IMR-90 (cell line): ENCODE results near the gene TSHB. TPM values are rescaled to one million over a fixed set of nuclear protein-coding genes. Genes with fewer than 3 reads are reported as not detected.

Source experiments
- ATAC-seq: fragments of 200-7000 bp; cut with Tn5 transposase; 2 replicates; pipeline ENCODE4 v1.9.1; 2020; ENCODE audit warnings: low read depth, mild to moderate bottlenecking, moderate library complexity
- BruUV-seq: library from RNA; stranded (reverse); fragments of 400-500 nt; replicated peaks from 2 replicates; lab custom pipeline; 2021; lab: Mats Ljungman, UMichigan
- CTCF ChIA-PET: fragments of 300-600 bp; formaldehyde crosslinking; extraction: SDS; loops from one replicate; lab custom pipeline; 2021; ENCODE audit warnings: antibody characterized with exemption; lab: Yijun Ruan, JAX
- POLR2A ChIA-PET: fragments of 300-600 bp; sonication (Branson Sonifier 250); formaldehyde crosslinking; loops from one replicate; lab custom pipeline; 2022; ENCODE audit warnings: antibody characterized with exemption; ENCODE audit not compliant: unreplicated experiment; lab: Charles Lee
- DNase-seq: peaks from one replicate; pipeline ENCODE4 v3.0.0; 2013
- H2AFZ ChIP-seq: replicated peaks from 2 replicates; pipeline ENCODE3; 2013; ENCODE audit warnings: low read length, mild to moderate bottlenecking; ENCODE audit not compliant: poor library complexity
- H2AK5ac ChIP-seq: 2 replicates; pipeline ENCODE4 v1.6.1; 2013; ENCODE audit warnings: low read depth, low read length, inconsistent platforms
- H2AK9ac ChIP-seq: replicated peaks from 2 replicates; pipeline ENCODE3; 2013; ENCODE audit warnings: mild to moderate bottlenecking, low read depth, low read length, moderate library complexity; ENCODE audit not compliant: poor library complexity
- H2BK120ac ChIP-seq: 2 replicates; pipeline ENCODE4 v1.6.1; 2013; ENCODE audit warnings: low read depth, low read length, inconsistent platforms
- H2BK15ac ChIP-seq: 3 replicates; pipeline ENCODE4 v1.6.1; 2013; ENCODE audit warnings: low read depth, low read length, inconsistent platforms
- H2BK20ac ChIP-seq: 2 replicates; pipeline ENCODE4 v1.6.1; 2013; ENCODE audit warnings: low read depth, mild to moderate bottlenecking, inconsistent platforms, low read length, moderate library complexity
- H2BK5ac ChIP-seq: 2 replicates; pipeline ENCODE4 v1.6.1; 2013; ENCODE audit warnings: mild to moderate bottlenecking, low read depth, low read length, inconsistent platforms; ENCODE audit not compliant: poor library complexity, severe bottlenecking
- H3K14ac ChIP-seq: replicated peaks from 2 replicates; pipeline ENCODE4 v1.6.1; 2013; ENCODE audit warnings: low read depth, low read length, inconsistent platforms
- H3K18ac ChIP-seq: 2 replicates; pipeline ENCODE4 v1.6.1; 2013; ENCODE audit warnings: low read depth, low read length, control low read depth
- H3K23ac ChIP-seq: 2 replicates; pipeline ENCODE4 v1.6.1; 2013; ENCODE audit warnings: low read depth, low read length, inconsistent platforms
- H3K27ac ChIP-seq: 2 replicates; pipeline ENCODE4 v1.5.1; 2013; ENCODE audit warnings: mild to moderate bottlenecking, control low read depth, low read length; ENCODE audit not compliant: insufficient read depth
- H3K27me3 ChIP-seq: 2 replicates; pipeline ENCODE4 v1.6.1; 2013; ENCODE audit warnings: low read length; ENCODE audit not compliant: control insufficient read depth, insufficient read depth
- H3K36me3 ChIP-seq: 2 replicates; pipeline ENCODE4 v1.6.1; 2013; ENCODE audit warnings: low read length, mixed read lengths; ENCODE audit not compliant: control insufficient read depth, insufficient read depth
- H3K4ac ChIP-seq: 2 replicates; pipeline ENCODE4 v1.6.1; 2013; ENCODE audit warnings: low read depth, low read length, inconsistent platforms
- H3K4me1 ChIP-seq: 2 replicates; pipeline ENCODE4 v1.6.1; 2013; ENCODE audit warnings: low read length, mixed read lengths; ENCODE audit not compliant: control insufficient read depth, insufficient read depth
- H3K4me2 ChIP-seq: 2 replicates; pipeline ENCODE4 v1.6.1; 2013; ENCODE audit warnings: low read depth, mild to moderate bottlenecking, control low read depth, low read length, moderate library complexity
- H3K4me3 ChIP-seq: 2 replicates; pipeline ENCODE4 v1.5.1; 2013; ENCODE audit warnings: low read depth, mild to moderate bottlenecking, control low read depth, low read length, moderate library complexity; ENCODE audit not compliant: insufficient read depth
- H3K56ac ChIP-seq: 2 replicates; pipeline ENCODE4 v1.6.1; 2013; ENCODE audit warnings: low read length, inconsistent platforms; ENCODE audit not compliant: insufficient read depth; ENCODE audit errors: extremely low read depth
- H3K79me1 ChIP-seq, 2 experiments: 2 replicates each; pipeline ENCODE4 v1.6.1; 2013; ENCODE audit warnings: low read length in 2 of 2, inconsistent platforms in 1 of 2, low read depth in 1 of 2
- H3K9ac ChIP-seq: 2 replicates; pipeline ENCODE4 v1.6.1; 2013; ENCODE audit warnings: low read depth, low read length, control low read depth
- H3K9me1 ChIP-seq: 2 replicates; pipeline ENCODE4 v1.6.1; 2013; ENCODE audit warnings: low read length, inconsistent platforms; ENCODE audit not compliant: insufficient read depth
- H3K9me3 ChIP-seq: 2 replicates; pipeline ENCODE4 v1.6.1; 2013; ENCODE audit warnings: low read length; ENCODE audit not compliant: control insufficient read depth, insufficient read depth
- H4K20me1 ChIP-seq: 2 replicates; pipeline ENCODE4 v1.6.1; 2013; ENCODE audit warnings: low read length, inconsistent platforms; ENCODE audit not compliant: insufficient read depth
- H4K5ac ChIP-seq: 2 replicates; pipeline ENCODE4 v1.6.1; 2013; ENCODE audit warnings: mild to moderate bottlenecking, low read depth, low read length, control low read depth
- H4K8ac ChIP-seq, 2 experiments: 2 replicates each; pipeline ENCODE4 v1.6.1; 2013; ENCODE audit warnings: low read depth in 2 of 2, low read length in 2 of 2, control low read depth in 1 of 2, inconsistent platforms in 1 of 2
- H4K91ac ChIP-seq: 2 replicates; pipeline ENCODE4 v1.6.1; 2013; ENCODE audit warnings: low read depth, low read length, inconsistent platforms; ENCODE audit not compliant: insufficient read depth
- BHLHE40 ChIP-seq: fragments of 150-350 bp; IDR thresholded peaks from 2 replicates; pipeline ENCODE4 v1.6.1; 2016; ENCODE audit warnings: mild to moderate bottlenecking, low read depth, low read length
- CEBPB ChIP-seq: IDR thresholded peaks from 2 replicates; pipeline ENCODE4 v1.6.1; 2012; ENCODE audit warnings: low read depth, low read length, improper control_type of control experiment
- CHD1 ChIP-seq: IDR thresholded peaks from 2 replicates; pipeline ENCODE4 v1.6.1; 2012; ENCODE audit warnings: low read depth, low read length, improper control_type of control experiment
- FOS ChIP-seq: fragments of 150-350 bp; IDR thresholded peaks from 2 replicates; pipeline ENCODE4 v1.6.1; 2016; ENCODE audit warnings: low read depth, low read length
- MAFK ChIP-seq: IDR thresholded peaks from 2 replicates; pipeline ENCODE4 v1.6.1; 2012; ENCODE audit warnings: low read depth, low read length, improper control_type of control experiment
- MAZ ChIP-seq: IDR thresholded peaks from 2 replicates; pipeline ENCODE4 v1.6.1; 2012; ENCODE audit warnings: low read depth, mild to moderate bottlenecking, low read length, improper control_type of control experiment, moderate library complexity, borderline replicate concordance
- POLR2A ChIP-seq: IDR thresholded peaks from 2 replicates; pipeline ENCODE4 v1.6.1; 2012; ENCODE audit warnings: mild to moderate bottlenecking, low read depth, low read length
- RCOR1 ChIP-seq: IDR thresholded peaks from 2 replicates; pipeline ENCODE4 v1.6.1; 2012; ENCODE audit warnings: mild to moderate bottlenecking, low read length, improper control_type of control experiment; ENCODE audit not compliant: insufficient replicate concordance
- SMC3 ChIP-seq: fragments of 150-350 bp; IDR thresholded peaks from 2 replicates; pipeline ENCODE4 v1.6.1; 2016; ENCODE audit warnings: low read depth, mild to moderate bottlenecking, antibody characterized with exemption, low read length, moderate library complexity
- WGBS, 2 experiments: methylation state at CpG; one replicate each; pipeline versions ENCODE4 v1.1.5 to v1.1.7; 2013; ENCODE audit warnings: missing lambda C conversion rate in 2 of 2; ENCODE audit not compliant: insufficient read length in 1 of 2; ENCODE audit errors: extremely low coverage in 2 of 2; 5-methylcytosine and 5-hydroxymethylcytosine counted together
- dilution Hi-C: fragments of 300-500 bp; cut with HindIII; formaldehyde crosslinking; loops from one replicate; pipeline ENCODE4 v1.14.3; 2018; ENCODE audit warnings: low sequenced_read_pairs; ENCODE audit not compliant: unreplicated experiment
- in situ Hi-C: fragments of 300-500 bp; cut with MboI; formaldehyde crosslinking; loops from 3 replicates; pipeline ENCODE4 v1.14.3; 2019; ENCODE audit warnings: low sequenced_read_pairs, inconsistent platforms, mixed read lengths
- intact Hi-C: fragments of 100-400 bp; cut with micrococcal nuclease; formaldehyde crosslinking; loops from 2 replicates; pipeline ENCODE4 v1.10.0; 2022
- polyA plus RNA-seq, 3 experiments: library from polyadenylated mRNA; depleted of rRNA; stranded (reverse); fragments of >200 nt; gene quantifications; 2 replicates each; pipeline ENCODE4 v1.2.3, GENCODE V29; 2012; ENCODE audit warnings: low replicate concordance in 1 of 3
- total RNA-seq: library from RNA; depleted of rRNA; stranded (reverse); fragments of >200 nt; gene quantifications from 2 replicates; pipeline ENCODE4 v1.2.3, GENCODE V29; 2012
- TF ChIP-seq, protein P1 (sequence below): fragments of 150-350 bp; IDR thresholded peaks from 2 replicates; pipeline ENCODE4 v1.6.1; 2016; ENCODE audit warnings: low read depth, mild to moderate bottlenecking, low read length, moderate library complexity, borderline replicate concordance

Gene TSHB
- total and polyA plus RNA-seq, 2 of the 4 experiments (the other 2 are of a cell fraction), result not detected

DNA sequence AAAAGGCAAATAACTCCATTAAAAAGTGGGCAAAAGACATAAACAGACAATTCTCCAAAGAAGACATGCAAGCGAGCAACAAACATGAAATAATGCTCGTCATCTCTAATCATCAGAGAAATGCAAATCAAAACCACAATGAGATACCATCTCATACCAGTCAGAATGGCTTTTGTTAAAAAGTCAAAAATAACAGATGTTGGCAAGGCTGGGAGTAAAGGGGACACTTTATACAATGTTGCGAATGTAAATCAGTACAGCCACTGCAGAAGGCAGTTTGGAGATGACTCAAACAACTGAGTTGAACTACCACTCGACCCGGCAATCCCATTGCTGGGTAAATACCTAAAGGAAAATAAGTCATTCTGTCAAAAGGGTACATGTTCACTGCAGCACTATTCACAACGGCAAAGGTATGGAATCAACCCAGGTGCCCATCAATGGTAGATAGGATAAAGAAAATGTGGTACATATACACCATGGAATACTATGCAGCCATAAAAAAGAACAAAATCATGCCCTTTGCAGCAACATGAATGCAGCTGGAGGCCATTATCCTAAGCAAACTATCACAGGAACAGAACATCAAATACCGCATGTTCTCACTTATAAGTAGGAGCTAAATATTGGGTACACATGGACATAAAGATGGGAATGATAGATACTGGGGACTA is 33.7 kb downstream of the TSHB start:
- CTCF ChIA-PET, result interaction anchor here (1.6 kb wide), 1 partner anchor 11 kb away, joined by 6 read pairs; no protein-coding TSS in a partner anchor
- in situ Hi-C loops, result no loop called here

More for the DNA sequence above, 33.7 kb downstream of the TSHB start:
- Histone ChIP-seq H3K14ac (no peak overlapping the region), H4K91ac (no peak overlapping the region), H2BK120ac (no peak overlapping the region), H3K9me3 (no peaks in the 10 kb centered on the region), H3K18ac (no peak overlapping the region), H3K79me1 (no peaks in the 10 kb centered on the region), H3K9me1 (no peaks in the 10 kb centered on the region), H3K4me3 (no peak overlapping the region), H3K56ac (no peak overlapping the region), H3K23ac (no peak overlapping the region), H2BK20ac (no peak overlapping the region), H4K20me1 (no peaks in the 10 kb centered on the region), H2BK15ac (no peak overlapping the region), H2AFZ (no peak overlapping the region), H2AK5ac (no peak overlapping the region), H3K27me3 (no peaks in the 10 kb centered on the region), H3K4me2 (no peak overlapping the region), H3K4me1 (no peaks in the 10 kb centered on the region; the same call in 1 of the 2 replicates), H3K27ac (no peak overlapping the region), H3K4ac (no peak overlapping the region), H2BK5ac (no peak overlapping the region), H4K5ac (no peak overlapping the region), H2AK9ac (no peak overlapping the region), H3K36me3 (no peaks in the 10 kb centered on the region), H3K9ac (no peak overlapping the region), H4K8ac (no peak overlapping the region)
- 100% methylated on average over 1 of the region's 7 CpGs; no CpG with 5 or more reads in 1 of the 2 experiments for WGBS, 2 experiments
- DNase-seq, result no peak
- dilution Hi-C loops (no loop called here), intact Hi-C loops (no loop called here)
- TF ChIP-seq BHLHE40 (no peak), POLR2A (no peak), SMC3 (no peak), CEBPB (no peak), RCOR1 (no peak), FOS (no peak), CHD1 (no peak), MAFK (no peak), MAZ (no peak)
- TF ChIP-seq, protein P1, sequence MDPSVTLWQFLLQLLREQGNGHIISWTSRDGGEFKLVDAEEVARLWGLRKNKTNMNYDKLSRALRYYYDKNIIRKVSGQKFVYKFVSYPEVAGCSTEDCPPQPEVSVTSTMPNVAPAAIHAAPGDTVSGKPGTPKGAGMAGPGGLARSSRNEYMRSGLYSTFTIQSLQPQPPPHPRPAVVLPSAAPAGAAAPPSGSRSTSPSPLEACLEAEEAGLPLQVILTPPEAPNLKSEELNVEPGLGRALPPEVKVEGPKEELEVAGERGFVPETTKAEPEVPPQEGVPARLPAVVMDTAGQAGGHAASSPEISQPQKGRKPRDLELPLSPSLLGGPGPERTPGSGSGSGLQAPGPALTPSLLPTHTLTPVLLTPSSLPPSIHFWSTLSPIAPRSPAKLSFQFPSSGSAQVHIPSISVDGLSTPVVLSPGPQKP, result no peak
- POLR2A ChIA-PET, result no interaction called here
- no peak for ATAC-seq
- no TSS peak for BruUV-seq
